ENCODE data around the gene DMAC1.

DNA sequence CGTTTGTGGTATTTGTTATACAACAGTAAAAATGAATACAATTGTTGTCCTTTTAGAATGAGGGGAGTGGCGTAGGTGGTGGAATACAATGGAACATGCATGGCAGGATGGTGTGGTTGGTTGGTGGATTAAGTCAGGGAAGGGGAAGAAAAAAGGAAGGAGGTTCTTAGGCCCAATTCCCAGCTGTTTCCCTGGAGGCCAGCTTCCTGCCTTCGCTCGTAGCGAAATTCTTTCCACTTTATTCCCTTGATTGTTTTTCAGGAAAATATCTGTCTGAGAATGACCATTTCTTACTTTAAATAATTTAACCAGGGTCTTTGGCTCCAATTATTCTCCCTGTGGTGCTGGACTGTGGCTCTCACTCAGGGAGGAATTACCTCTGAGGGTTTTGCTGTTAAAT, 24.1 kb upstream of the DMAC1 start:
- TF ChIP-seq, protein P1, sequence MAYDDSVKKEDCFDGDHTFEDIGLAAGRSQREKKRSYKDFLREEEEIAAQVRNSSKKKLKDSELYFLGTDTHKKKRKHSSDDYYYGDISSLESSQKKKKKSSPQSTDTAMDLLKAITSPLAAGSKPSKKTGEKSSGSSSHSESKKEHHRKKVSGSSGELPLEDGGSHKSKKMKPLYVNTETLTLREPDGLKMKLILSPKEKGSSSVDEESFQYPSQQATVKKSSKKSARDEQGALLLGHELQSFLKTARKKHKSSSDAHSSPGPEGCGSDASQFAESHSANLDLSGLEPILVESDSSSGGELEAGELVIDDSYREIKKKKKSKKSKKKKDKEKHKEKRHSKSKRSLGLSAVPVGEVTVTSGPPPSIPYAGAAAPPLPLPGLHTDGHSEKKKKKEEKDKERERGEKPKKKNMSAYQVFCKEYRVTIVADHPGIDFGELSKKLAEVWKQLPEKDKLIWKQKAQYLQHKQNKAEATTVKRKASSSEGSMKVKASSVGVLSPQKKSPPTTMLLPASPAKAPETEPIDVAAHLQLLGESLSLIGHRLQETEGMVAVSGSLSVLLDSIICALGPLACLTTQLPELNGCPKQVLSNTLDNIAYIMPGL (CRISPR knock-in tag; IDR thresholded peaks at IDR 0.05; ENCODE audit: borderline replicate concordance): no peak
- TF ChIP-seq, protein P2, sequence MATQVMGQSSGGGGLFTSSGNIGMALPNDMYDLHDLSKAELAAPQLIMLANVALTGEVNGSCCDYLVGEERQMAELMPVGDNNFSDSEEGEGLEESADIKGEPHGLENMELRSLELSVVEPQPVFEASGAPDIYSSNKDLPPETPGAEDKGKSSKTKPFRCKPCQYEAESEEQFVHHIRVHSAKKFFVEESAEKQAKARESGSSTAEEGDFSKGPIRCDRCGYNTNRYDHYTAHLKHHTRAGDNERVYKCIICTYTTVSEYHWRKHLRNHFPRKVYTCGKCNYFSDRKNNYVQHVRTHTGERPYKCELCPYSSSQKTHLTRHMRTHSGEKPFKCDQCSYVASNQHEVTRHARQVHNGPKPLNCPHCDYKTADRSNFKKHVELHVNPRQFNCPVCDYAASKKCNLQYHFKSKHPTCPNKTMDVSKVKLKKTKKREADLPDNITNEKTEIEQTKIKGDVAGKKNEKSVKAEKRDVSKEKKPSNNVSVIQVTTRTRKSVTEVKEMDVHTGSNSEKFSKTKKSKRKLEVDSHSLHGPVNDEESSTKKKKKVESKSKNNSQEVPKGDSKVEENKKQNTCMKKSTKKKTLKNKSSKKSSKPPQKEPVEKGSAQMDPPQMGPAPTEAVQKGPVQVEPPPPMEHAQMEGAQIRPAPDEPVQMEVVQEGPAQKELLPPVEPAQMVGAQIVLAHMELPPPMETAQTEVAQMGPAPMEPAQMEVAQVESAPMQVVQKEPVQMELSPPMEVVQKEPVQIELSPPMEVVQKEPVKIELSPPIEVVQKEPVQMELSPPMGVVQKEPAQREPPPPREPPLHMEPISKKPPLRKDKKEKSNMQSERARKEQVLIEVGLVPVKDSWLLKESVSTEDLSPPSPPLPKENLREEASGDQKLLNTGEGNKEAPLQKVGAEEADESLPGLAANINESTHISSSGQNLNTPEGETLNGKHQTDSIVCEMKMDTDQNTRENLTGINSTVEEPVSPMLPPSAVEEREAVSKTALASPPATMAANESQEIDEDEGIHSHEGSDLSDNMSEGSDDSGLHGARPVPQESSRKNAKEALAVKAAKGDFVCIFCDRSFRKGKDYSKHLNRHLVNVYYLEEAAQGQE (IDR thresholded peaks at IDR 0.05): no peak
- no peak for TF ChIP-seq RCOR1 (IDR thresholded peaks at IDR 0.05; ENCODE audit: low read depth, low read length)
- no peak for TF ChIP-seq CHD2 (IDR thresholded peaks at IDR 0.05; ENCODE audit: low read length, partially characterized antibody)
- TF ChIP-seq FOSL2 (IDR thresholded peaks at IDR 0.05): no peak
- TF ChIP-seq FOSL2 (CRISPR knock-in tag; IDR thresholded peaks at IDR 0.05): no peak
